OCI-LY1 (cell line): ENCODE data around the gene TUBA1B.

Experiments
- EZH2 ChIP-seq: fragments of 200-600 bp; sonication (generic), shearing (Covaris generic); IDR thresholded peaks from 2 replicates; pipeline ENCODE4 v1.8.0; 2017; ENCODE audit warnings: borderline replicate concordance, mixed run types, mild to moderate bottlenecking, antibody characterized with exemption, low read length, moderate library complexity, mixed read lengths
- TF ChIP-seq, protein P1 (sequence below): fragments of 200-600 bp; sonication (generic), shearing (Covaris generic); IDR thresholded peaks from 2 replicates; pipeline ENCODE4 v1.5.1; 2017; ENCODE audit warnings: mild to moderate bottlenecking, antibody characterized with exemption, low read length, moderate library complexity, mixed read lengths

GRCh38 chr12:49093792-49094159 lies 37.4 kb downstream of the TUBA1B start:
- no peak for TF ChIP-seq EZH2
- TF ChIP-seq, protein P1, sequence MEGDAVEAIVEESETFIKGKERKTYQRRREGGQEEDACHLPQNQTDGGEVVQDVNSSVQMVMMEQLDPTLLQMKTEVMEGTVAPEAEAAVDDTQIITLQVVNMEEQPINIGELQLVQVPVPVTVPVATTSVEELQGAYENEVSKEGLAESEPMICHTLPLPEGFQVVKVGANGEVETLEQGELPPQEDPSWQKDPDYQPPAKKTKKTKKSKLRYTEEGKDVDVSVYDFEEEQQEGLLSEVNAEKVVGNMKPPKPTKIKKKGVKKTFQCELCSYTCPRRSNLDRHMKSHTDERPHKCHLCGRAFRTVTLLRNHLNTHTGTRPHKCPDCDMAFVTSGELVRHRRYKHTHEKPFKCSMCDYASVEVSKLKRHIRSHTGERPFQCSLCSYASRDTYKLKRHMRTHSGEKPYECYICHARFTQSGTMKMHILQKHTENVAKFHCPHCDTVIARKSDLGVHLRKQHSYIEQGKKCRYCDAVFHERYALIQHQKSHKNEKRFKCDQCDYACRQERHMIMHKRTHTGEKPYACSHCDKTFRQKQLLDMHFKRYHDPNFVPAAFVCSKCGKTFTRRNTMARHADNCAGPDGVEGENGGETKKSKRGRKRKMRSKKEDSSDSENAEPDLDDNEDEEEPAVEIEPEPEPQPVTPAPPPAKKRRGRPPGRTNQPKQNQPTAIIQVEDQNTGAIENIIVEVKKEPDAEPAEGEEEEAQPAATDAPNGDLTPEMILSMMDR = no peak
